H9 (cell line): ENCODE measurements around the gene ST6GALNAC3. TPM values are rescaled to one million over a fixed set of nuclear protein-coding genes. Genes with fewer than 3 reads are reported as not detected.

Experiments
- DNase-seq: peaks from one replicate; pipeline ENCODE4 v3.0.0-alpha.2; 2017
- H2AFZ ChIP-seq: one replicate; pipeline ENCODE4 v1.6.1; 2013; ENCODE audit warnings: mild to moderate bottlenecking, low read length, control low read depth, moderate library complexity
- H2AK5ac ChIP-seq: 2 replicates; pipeline ENCODE4 v1.6.1; 2013; ENCODE audit warnings: low read length, control low read depth, mixed read lengths; ENCODE audit not compliant: insufficient read length
- H2BK120ac ChIP-seq: one replicate; pipeline ENCODE4 v1.6.1; 2013; ENCODE audit warnings: low read depth, mild to moderate bottlenecking, low read length, control low read depth, inconsistent platforms; ENCODE audit not compliant: poor library complexity, severe bottlenecking
- H2BK12ac ChIP-seq: 2 replicates; pipeline ENCODE4 v1.6.1; 2013; ENCODE audit warnings: low read length, control low read depth, mixed read lengths, low read depth; ENCODE audit not compliant: insufficient read length
- H2BK15ac ChIP-seq: 2 replicates; pipeline ENCODE4 v1.6.1; 2013; ENCODE audit warnings: low read depth, low read length, control low read depth
- H2BK20ac ChIP-seq: one replicate; pipeline ENCODE4 v1.6.1; 2013; ENCODE audit warnings: low read depth, mild to moderate bottlenecking, low read length, control low read depth, inconsistent platforms; ENCODE audit not compliant: poor library complexity, severe bottlenecking
- H2BK5ac ChIP-seq: 2 replicates; pipeline ENCODE4 v1.6.1; 2013; ENCODE audit warnings: low read length, control low read depth, mixed read lengths; ENCODE audit not compliant: insufficient read length
- H3K14ac ChIP-seq: 2 replicates; pipeline ENCODE4 v1.6.1; 2013; ENCODE audit warnings: low read length, control low read depth; ENCODE audit not compliant: insufficient read depth
- H3K18ac ChIP-seq: 2 replicates; pipeline ENCODE4 v1.6.1; 2013; ENCODE audit warnings: low read depth, mild to moderate bottlenecking, mixed read lengths, low read length, control low read depth; ENCODE audit not compliant: insufficient read length
- H3K23ac ChIP-seq: 2 replicates; pipeline ENCODE4 v1.6.1; 2013; ENCODE audit warnings: low read length, control low read depth, mixed read lengths, low read depth; ENCODE audit not compliant: insufficient read length
- H3K23me2 ChIP-seq: 2 replicates; pipeline ENCODE4 v1.6.1; 2013; ENCODE audit warnings: low read depth, mild to moderate bottlenecking, mixed read lengths, low read length, control low read depth; ENCODE audit not compliant: insufficient read length, poor library complexity, severe bottlenecking
- H3K27ac ChIP-seq: 2 replicates; pipeline ENCODE4 v1.5.1; 2013; ENCODE audit warnings: low read length, control low read depth, mixed read lengths, low read depth; ENCODE audit not compliant: insufficient read length
- H3K27me3 ChIP-seq: 2 replicates; pipeline ENCODE4 v1.6.1; 2013; ENCODE audit warnings: low read length, control low read depth, inconsistent platforms; ENCODE audit not compliant: insufficient read depth
- H3K4ac ChIP-seq: 2 replicates; pipeline ENCODE4 v1.6.1; 2013; ENCODE audit warnings: low read depth, mild to moderate bottlenecking, control low read depth, inconsistent platforms, low read length, moderate library complexity
- H3K4me1 ChIP-seq: 2 replicates; pipeline ENCODE4 v1.6.1; 2013; ENCODE audit warnings: low read length, control low read depth, inconsistent platforms; ENCODE audit not compliant: insufficient read depth
- H3K4me2 ChIP-seq: 2 replicates; pipeline ENCODE4 v1.6.1; 2013; ENCODE audit warnings: low read length, control low read depth, mixed read lengths; ENCODE audit not compliant: insufficient read length, insufficient read depth
- H3K56ac ChIP-seq: 2 replicates; pipeline ENCODE4 v1.6.1; 2013; ENCODE audit warnings: low read depth, mild to moderate bottlenecking, mixed read lengths, low read length, control low read depth; ENCODE audit not compliant: insufficient read length
- H3K79me1 ChIP-seq: 2 replicates; pipeline ENCODE4 v1.6.1; 2013; ENCODE audit warnings: low read depth, mild to moderate bottlenecking, moderate library complexity, low read length, control low read depth, inconsistent platforms; ENCODE audit not compliant: insufficient read depth, poor library complexity, severe bottlenecking
- H3K79me2 ChIP-seq: 2 replicates; pipeline ENCODE4 v1.6.1; 2013; ENCODE audit warnings: low read length, control low read depth, inconsistent platforms; ENCODE audit not compliant: insufficient read depth
- H3K9ac ChIP-seq: 2 replicates; pipeline ENCODE4 v1.6.1; 2013; ENCODE audit warnings: low read length, control low read depth, mixed read lengths; ENCODE audit not compliant: insufficient read length; ENCODE audit errors: extremely low read depth
- H3K9me3 ChIP-seq: one replicate; pipeline ENCODE4 v1.6.1; 2013; ENCODE audit warnings: low read depth, low read length, inconsistent platforms; ENCODE audit not compliant: control insufficient read depth
- H3T11ph ChIP-seq: one replicate; pipeline ENCODE4 v1.6.1; 2013; ENCODE audit warnings: mild to moderate bottlenecking, low read length, control low read depth, inconsistent platforms
- H4K20me1 ChIP-seq: one replicate; pipeline ENCODE4 v1.6.1; 2013; ENCODE audit not compliant: control insufficient read depth, insufficient read length, insufficient read depth
- H4K5ac ChIP-seq: 2 replicates; pipeline ENCODE4 v1.6.1; 2013; ENCODE audit warnings: low read depth, mild to moderate bottlenecking, mixed read lengths, low read length, control low read depth; ENCODE audit not compliant: insufficient read length
- H4K8ac ChIP-seq: replicated peaks from 2 replicates; pipeline ENCODE4 v1.6.1; 2013; ENCODE audit warnings: low read length, control low read depth, mixed read lengths, low read depth; ENCODE audit not compliant: insufficient read length
- H4K91ac ChIP-seq: 2 replicates; pipeline ENCODE4 v1.6.1; 2013; ENCODE audit warnings: low read depth, mild to moderate bottlenecking, moderate library complexity, mixed read lengths, low read length, control low read depth; ENCODE audit not compliant: insufficient read length
- H3K27ac Mint-ChIP-seq, 3 experiments: 2 replicates in 2 of 3; 3 replicates in 1 of 3; pipeline ENCODE4 v1.8.0; 2020 to 2021; ENCODE audit warnings: mixed read lengths in 3 of 3, mild to moderate bottlenecking in 1 of 3, moderate library complexity in 1 of 3
- H3K27me3 Mint-ChIP-seq: 2 replicates; pipeline ENCODE4 v1.8.0; 2021; ENCODE audit warnings: low read depth, mild to moderate bottlenecking, moderate library complexity, mixed read lengths
- H3K36me3 Mint-ChIP-seq, 3 experiments: 2 replicates in 2 of 3; 3 replicates in 1 of 3; pipeline ENCODE4 v1.8.0; 2020 to 2021; ENCODE audit warnings: low read depth in 3 of 3, mixed read lengths in 3 of 3; ENCODE audit not compliant: insufficient read depth in 1 of 3
- H3K4me1 Mint-ChIP-seq, 2 experiments: 2 replicates each; pipeline ENCODE4 v1.8.0; 2020; ENCODE audit warnings: mixed read lengths in 2 of 2
- H3K4me3 Mint-ChIP-seq, 2 experiments: 2 replicates in 1 of 2; 3 replicates in 1 of 2; pipeline ENCODE4 v1.8.0; 2020 to 2021; ENCODE audit warnings: mild to moderate bottlenecking in 2 of 2, mixed read lengths in 2 of 2, moderate library complexity in 1 of 2
- H3K9me3 Mint-ChIP-seq, 2 experiments: 2 replicates in 1 of 2; 3 replicates in 1 of 2; pipeline ENCODE4 v1.8.0; 2020; ENCODE audit warnings: mild to moderate bottlenecking in 2 of 2, mixed read lengths in 2 of 2, moderate library complexity in 1 of 2
- WGBS: extraction: QIAGEN DNeasy Blood & Tissue Kit; methylation state at CpG from one replicate; pipeline ENCODE4 v1.1.7; 2013; ENCODE audit warnings: missing lambda C conversion rate, low lambda C conversion rate, mixed read lengths; ENCODE audit not compliant: insufficient read length; ENCODE audit errors: extremely low coverage; 5-methylcytosine and 5-hydroxymethylcytosine counted together
- total RNA-seq: library from RNA; stranded (reverse); gene quantifications from 2 replicates; pipeline ENCODE4 v1.2.1, GENCODE V29; 2021
- TF ChIP-seq, protein P1 (sequence below): fragments of 200-600 bp; sonication (generic); conservative IDR thresholded peaks from 3 replicates; pipeline ENCODE4 v1.8.0; 2021; ENCODE audit warnings: antibody characterized with exemption, mild to moderate bottlenecking

The ST6GALNAC3 gene
- total RNA-seq, 1 experiment from 2014 or later = 11.2 TPM

DNA sequence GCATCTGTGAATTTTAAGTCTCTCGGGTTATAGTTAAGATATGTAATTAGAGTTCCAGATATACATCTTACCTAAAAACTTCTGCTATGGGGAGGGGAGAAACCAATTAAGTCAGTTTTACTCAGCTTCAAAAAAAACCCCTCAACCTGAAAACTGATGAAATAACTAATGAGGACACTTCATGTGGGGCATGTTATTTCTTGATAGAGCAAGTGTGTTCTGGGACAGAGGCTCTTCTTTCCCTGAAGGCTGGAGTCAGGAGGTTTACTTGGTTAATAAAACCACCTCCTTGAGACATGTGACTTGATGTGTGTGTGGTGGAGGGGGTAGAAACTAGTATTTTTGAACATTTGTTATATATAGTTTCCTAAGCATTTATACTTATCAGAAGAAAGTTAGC, 479.7 kb downstream of the ST6GALNAC3 start:
- no peaks in the 10 kb centered on the region for H3K4me1 ChIP-seq
- no peak overlapping the region for H3K27ac ChIP-seq
- no peak overlapping the region for H4K8ac ChIP-seq
- no peak overlapping the region for H3K4ac ChIP-seq
- no peak overlapping the region for H2BK20ac ChIP-seq
- H3K18ac ChIP-seq = no peak overlapping the region
- no CpG with 5 or more reads among the region's 1 CpG for WGBS
- H3T11ph ChIP-seq = no peak overlapping the region
- Mint-ChIP-seq H3K36me3 (no peaks in the 10 kb centered on the region; a peak in 1 of 7 replicates), H3K4me1 (0 out of 4 replicates have a peak, but pooled peaks cover 0 to 1% of the 10 kb centered on the region in 2 experiments), H3K9me3 (no peaks in the 10 kb centered on the region), H3K27me3 (no peaks in the 10 kb centered on the region), H3K27ac (no peak overlapping the region), H3K4me3 (no peak overlapping the region)
- H2BK12ac ChIP-seq = no peak overlapping the region
- H2AK5ac ChIP-seq = no peak overlapping the region
- no peak overlapping the region for H2BK5ac ChIP-seq
- no peak overlapping the region for H3K56ac ChIP-seq
- H3K9ac ChIP-seq = no peak overlapping the region
- no peaks in the 10 kb centered on the region for H3K79me1 ChIP-seq
- TF ChIP-seq, protein P1, sequence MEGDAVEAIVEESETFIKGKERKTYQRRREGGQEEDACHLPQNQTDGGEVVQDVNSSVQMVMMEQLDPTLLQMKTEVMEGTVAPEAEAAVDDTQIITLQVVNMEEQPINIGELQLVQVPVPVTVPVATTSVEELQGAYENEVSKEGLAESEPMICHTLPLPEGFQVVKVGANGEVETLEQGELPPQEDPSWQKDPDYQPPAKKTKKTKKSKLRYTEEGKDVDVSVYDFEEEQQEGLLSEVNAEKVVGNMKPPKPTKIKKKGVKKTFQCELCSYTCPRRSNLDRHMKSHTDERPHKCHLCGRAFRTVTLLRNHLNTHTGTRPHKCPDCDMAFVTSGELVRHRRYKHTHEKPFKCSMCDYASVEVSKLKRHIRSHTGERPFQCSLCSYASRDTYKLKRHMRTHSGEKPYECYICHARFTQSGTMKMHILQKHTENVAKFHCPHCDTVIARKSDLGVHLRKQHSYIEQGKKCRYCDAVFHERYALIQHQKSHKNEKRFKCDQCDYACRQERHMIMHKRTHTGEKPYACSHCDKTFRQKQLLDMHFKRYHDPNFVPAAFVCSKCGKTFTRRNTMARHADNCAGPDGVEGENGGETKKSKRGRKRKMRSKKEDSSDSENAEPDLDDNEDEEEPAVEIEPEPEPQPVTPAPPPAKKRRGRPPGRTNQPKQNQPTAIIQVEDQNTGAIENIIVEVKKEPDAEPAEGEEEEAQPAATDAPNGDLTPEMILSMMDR = no peak
- H2BK15ac ChIP-seq = no peak overlapping the region
- H3K14ac ChIP-seq = no peak overlapping the region
- no peaks in the 10 kb centered on the region for H4K20me1 ChIP-seq
- H3K23me2 ChIP-seq = no peaks in the 10 kb centered on the region
- no peak overlapping the region for H4K91ac ChIP-seq
- no peaks in the 10 kb centered on the region for H3K27me3 ChIP-seq
- no peak overlapping the region for H4K5ac ChIP-seq
- H2AFZ ChIP-seq = no peak overlapping the region
- H3K4me2 ChIP-seq = no peak overlapping the region
- no peak overlapping the region for H2BK120ac ChIP-seq
- H3K9me3 ChIP-seq = no peaks in the 10 kb centered on the region
- no peak overlapping the region for H3K23ac ChIP-seq
- H3K79me2 ChIP-seq = no peaks in the 10 kb centered on the region
- DNase-seq = no peak
